B cell (primary cell): ENCODE data around the gene NOS1AP.

Source experiments
- EZH2 ChIP-seq: IDR thresholded peaks from 2 replicates; pipeline ENCODE4 v1.6.1; 2012; ENCODE audit warnings: borderline replicate concordance, low read depth, mild to moderate bottlenecking, moderate library complexity, low read length; ENCODE audit not compliant: insufficient read depth, poor library complexity, severe bottlenecking
- TF ChIP-seq, protein P1 (sequence below): fragments of 200-600 bp; IDR thresholded peaks from one replicate; pipeline ENCODE4 v1.8.0; 2022; ENCODE audit warnings: antibody characterized with exemption, mild to moderate bottlenecking

DNA sequence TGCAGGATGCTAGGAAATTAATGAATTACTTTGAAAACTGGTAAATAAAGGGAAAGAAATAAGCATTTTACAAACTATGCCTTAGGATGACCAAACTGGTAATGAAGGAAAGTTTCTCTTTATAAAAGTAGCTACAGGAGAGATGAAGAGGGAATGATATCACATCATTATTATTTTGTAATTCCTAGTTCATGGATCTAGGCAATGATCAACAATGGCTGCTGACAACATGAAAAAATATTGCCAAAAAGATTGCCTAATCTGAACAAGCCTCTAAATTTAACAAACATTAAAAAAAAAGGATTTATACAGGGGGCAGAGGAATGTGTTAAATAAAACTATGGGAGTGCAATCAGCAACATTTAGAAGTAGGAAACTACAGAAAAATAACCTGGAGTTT is 38.9 kb downstream of the NOS1AP start:
- TF ChIP-seq, protein P1, sequence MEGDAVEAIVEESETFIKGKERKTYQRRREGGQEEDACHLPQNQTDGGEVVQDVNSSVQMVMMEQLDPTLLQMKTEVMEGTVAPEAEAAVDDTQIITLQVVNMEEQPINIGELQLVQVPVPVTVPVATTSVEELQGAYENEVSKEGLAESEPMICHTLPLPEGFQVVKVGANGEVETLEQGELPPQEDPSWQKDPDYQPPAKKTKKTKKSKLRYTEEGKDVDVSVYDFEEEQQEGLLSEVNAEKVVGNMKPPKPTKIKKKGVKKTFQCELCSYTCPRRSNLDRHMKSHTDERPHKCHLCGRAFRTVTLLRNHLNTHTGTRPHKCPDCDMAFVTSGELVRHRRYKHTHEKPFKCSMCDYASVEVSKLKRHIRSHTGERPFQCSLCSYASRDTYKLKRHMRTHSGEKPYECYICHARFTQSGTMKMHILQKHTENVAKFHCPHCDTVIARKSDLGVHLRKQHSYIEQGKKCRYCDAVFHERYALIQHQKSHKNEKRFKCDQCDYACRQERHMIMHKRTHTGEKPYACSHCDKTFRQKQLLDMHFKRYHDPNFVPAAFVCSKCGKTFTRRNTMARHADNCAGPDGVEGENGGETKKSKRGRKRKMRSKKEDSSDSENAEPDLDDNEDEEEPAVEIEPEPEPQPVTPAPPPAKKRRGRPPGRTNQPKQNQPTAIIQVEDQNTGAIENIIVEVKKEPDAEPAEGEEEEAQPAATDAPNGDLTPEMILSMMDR = no peak
- no peak for TF ChIP-seq EZH2
